GM21825 (cell line): ENCODE data around the gene FOXP1.

Experiments
- ATAC-seq: cut with Tn5 transposase; IDR thresholded peaks from one replicate; pipeline ENCODE4 v1.9.1; 2021; ENCODE audit warnings: mild to moderate bottlenecking, moderate library complexity; ENCODE audit not compliant: unreplicated experiment

Gene FOXP1

DNA sequence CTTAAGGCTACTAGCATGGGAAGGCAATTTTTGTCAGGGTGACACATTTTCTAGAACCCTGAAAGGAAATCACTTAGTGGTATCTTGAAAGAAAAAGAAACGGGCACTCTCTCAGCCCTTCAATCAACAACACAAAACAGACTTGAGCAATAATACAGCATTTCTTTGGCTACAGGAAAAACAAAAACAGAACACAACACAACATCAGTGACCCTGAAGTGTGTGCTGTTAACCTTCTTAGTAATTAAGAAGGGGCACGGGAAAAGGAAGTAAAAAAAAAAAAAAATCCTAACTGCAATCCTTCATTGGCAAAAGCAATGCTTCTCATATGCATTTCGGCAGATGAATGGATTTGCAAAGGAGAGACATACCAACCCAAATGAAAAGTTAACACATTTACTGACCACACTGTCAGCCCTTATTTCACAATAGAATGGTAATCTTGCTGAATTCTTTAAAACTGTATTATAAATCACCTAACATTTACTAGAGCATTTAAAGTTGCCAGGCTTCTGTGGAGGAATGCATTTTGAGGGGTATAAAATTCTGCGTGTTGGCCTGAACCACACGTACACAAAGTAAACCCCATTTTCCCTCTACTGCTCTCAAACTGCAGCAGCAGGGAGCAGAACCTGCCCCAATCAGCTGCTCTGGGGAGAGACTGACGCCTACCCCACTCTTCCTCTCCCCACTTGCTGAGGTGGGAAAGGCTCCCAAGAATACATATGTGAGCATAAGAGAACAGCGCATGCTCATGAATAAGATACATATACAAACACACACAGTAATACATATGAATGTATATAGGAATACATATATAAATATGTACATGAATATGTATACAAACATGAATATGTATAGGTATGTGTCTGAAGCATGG is 198.5 kb downstream of the FOXP1 start:
- no peak for ATAC-seq

DNA sequence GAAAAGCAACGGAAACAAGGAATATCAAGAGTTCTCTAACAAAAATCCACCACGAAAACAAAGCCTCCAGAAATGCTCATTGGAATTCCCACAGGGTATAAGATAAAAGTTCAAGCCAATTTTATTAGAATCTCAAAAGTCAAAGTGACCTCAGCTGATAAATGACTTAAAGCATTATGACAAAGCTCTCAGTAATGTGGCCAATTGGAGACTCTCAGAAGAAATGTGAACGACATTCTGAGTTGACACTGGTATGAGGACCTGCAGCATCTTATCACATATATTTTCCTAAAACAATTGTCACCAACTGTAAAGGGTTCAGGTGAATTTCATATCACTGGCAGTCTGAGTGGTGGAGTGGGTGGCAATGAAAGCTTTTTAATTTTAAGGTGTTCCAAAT is 199.1 kb downstream of the FOXP1 start:
- ATAC-seq: no peak

DNA sequence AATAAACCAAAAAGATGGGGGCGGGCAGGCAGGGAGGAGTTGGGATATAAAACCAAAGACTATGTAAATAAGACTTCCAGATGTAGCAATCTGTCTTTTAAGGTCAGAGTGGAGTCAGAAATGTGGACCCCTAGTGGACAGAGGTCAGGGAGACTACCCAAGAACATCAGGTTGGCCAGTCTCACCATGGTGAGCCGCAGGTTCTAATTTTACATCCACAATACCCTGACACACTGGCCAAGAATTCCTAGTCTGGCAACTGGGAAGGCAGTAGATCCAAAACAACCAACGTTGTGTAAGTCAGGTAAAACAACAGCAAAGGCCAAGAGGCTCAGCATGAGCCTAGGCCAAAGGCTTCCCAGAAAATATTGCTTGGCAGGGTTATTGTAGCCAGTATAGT is 203.4 kb downstream of the FOXP1 start:
- no peak for ATAC-seq

DNA sequence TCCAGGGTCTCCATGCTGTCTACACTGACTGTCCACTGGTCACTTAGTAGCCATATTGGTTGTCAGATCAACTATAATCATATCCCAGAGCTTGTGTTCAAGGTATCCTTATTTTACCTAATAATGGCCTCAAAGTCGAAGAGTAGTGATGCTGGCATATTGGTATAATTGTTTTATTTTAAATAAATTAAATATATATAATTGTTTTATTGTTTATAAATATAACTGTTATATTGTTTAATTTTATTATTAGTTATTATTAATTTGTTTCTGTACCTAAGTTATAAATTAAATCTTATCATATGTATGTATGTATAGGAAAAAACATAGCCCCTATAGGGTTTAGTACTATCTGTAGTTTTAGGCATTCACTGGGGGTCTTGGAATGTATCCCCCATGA is 205.0 kb downstream of the FOXP1 start:
- no peak for ATAC-seq

- ATAC-seq: no peak
Observed at GRCh38 chr3:71376911-71377310, 206.6 kb downstream of the FOXP1 start.

DNA sequence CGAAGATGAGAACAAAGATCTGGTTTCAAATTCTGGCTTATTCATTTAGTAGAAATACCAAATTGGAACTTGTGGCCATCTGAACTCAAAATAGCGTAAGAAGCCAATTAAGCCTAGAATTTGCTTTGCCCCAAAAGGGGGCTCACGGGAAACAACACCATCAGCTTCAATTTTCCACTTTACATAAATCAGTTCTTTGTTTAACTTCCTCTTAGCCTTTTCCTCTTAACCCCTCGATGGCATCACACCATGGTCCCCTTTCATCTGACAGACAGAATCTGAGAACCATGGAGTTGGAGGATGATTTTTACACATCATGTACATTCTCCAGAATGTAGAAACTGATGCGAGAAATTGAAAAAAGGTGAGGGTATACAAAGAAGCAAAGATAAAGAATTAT is 207.0 kb downstream of the FOXP1 start:
- ATAC-seq: no peak

GRCh38 chr3:71374582-71374981 is 208.9 kb downstream of the FOXP1 start:
- ATAC-seq: no peak

DNA sequence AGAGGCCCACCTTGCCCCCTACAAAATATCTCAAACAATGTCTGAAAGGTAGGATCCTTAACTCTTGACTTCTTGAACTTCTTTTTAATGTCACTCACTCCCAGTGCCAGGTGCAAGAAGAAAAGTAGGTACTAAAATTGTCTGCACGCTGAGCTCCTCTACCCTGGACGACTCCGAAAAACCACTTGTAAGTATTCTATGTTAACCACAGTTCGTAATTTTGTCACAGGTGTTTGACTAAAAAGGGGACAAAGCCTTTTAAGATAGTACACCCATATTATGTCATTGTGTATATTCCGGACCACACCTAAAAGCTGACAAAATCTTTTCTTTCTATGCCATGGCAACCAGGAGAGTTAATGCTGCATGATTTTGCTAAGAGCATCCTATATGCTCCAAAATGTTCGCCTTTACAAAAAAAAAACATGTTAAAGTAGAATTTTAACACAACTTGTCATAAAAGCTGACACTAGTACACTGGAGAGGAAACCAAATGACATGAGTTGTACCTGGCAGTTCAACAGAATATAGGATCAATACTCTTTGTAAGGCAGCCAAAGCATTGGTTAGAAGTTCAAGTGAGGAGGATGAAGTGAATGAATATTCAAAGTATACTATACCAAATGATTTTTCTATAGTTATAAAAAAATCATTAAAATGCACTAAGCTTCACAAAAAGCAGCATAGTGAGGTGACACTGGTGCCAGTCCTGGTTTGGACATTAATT is 210.5 kb downstream of the FOXP1 start:
- ATAC-seq: no peak

- ATAC-seq: no peak
Observed at GRCh38 chr3:71372241-71372768, 211.2 kb downstream of the FOXP1 start.

DNA sequence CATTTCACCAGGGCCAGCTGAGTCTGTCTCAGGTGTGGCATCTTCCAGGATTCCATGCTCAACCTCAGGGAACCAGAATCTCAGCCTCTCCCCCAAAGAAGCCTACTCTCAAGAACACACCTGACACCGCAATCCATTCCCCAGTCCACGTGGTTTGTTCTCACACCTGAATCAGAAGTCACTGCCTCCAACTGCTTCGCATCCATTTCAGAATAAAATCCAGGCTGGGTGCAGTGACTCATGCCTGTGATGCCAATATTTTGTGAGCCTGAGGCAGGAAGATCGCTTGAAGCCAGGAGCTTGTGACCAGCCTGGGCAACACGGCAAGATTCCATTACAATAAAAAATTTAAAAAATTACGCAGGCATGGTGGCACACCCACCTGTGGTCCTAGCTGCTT is 212.2 kb downstream of the FOXP1 start:
- ATAC-seq: no peak

DNA sequence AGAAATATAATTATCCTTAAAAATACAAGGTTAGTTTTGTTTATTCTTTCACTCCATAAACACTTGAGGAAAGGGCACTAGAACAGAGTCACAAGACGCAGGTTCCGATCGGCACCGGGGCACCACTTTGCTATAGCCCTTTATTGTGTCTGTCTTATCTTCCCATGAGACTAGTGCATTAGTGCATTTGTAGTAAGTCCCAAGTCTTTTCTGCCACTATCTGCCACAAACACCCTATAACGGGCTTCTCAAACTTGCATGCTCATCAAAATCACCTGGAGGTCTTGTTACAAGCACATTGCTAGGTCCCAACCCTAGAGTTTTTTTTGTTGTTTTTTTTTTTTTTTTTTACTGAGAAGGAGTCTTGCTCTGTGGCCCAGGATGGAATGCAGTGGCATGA is 213.1 kb downstream of the FOXP1 start:
- ATAC-seq: no peak

DNA sequence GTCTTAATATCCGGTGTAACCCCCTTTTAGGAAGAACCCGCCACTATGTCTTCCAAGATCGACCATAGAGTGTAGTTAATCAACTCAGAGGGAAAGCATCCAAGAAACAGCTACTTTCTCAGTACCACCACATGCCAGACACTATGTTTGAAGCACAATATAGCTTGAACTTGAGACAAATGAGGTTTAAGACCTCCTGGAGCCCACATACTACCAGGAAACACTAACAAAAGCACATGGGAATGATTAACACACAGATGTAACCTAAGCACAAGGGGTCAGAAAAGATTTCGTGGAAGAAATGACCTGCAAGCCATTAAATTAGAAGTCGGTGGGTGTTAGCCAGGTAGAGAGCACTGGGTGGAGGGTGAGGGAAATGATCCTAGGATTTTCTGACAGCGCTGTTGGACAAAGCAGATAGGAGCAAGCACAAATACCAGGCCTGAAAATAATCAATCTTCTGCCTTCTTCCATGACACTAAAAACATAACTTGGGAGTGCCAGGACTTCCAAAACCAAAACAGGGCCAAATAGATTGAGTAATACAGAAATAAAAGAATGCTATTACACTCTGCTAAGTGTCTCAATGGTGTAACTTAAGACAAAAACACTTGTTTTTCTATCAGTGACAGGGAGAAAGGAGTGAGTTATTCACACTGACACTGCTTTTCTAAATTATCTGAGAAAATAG is 213.7 kb downstream of the FOXP1 start:
- ATAC-seq: no peak

DNA sequence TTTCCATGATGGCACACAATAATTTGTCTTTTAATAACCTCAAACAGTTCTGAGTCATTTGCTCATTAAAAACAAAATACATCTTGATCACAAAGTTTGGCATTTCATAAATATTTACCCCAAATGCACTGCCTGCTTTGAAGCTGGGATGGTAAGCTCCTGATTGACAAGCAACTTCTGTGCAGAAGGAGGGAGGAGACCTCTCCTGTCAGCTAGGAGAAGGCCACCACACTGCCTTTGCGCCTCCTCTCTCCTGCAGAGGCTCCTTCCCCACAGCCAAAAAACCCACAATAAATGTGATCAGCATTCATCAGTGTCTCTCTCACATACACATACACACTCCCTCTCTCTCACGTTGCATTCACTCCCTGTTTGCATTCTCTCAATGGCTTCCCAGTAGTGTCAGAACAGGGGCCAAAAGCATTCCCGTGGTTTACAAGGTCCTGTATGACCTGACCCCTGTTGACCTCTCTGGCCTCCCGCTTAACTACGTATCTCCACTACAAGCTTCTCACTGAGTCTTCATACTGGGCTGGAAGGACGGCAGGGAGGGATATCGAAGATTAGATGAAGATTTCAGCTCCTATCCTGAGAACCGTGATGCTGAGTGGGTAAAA is 216.4 kb downstream of the FOXP1 start:
- no peak for ATAC-seq

DNA sequence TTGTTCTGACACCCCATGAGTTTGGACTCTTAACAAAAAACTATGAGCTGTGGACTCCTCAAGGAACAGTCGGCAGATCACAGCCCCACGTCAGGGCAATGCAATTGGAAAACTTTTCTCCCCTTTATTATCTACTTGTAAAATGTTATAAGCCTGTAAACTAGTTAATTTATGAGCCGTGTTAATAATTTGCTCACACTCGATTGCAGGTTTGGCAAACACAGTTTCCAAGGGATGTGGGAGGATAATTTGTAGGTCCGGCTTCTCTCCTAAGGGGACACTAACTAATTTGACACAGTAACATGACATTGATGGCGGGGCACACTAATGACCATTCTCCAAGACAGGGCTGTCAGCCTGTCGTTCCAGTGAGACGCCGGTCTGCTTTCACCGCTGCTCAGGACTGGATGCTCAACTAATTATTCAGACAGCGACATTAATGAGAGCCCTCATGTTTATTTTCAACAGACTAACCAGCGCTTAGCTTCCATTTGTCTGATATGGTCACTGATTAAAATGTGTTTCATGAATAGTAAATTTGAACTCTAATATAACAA is 222.1 kb downstream of the FOXP1 start:
- no peak for ATAC-seq

- peak; percentile 78 for ATAC-seq
Observed at GRCh38 chr3:71360764-71361163, 222.8 kb downstream of the FOXP1 start.

GRCh38 chr3:71360180-71360579 is 223.3 kb downstream of the FOXP1 start:
- ATAC-seq: peak; percentile 46

DNA sequence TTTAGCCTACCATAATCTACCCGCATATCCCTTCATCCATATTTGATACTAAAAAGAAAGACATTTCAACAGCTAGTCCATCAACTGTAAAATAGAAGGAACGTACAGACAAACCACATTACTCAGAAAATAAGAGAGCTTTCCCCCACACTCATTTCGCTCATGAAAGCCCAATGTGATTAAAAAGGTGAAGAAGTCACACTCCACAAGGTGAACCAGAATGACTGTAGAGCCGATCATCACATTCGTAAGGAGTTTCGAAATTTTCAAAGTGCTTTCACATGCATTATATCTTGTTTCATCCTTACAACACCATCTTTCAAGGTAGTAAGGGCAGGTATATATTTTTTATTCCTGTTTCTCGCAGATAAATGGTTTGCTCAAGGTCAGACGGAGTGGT is 225.3 kb downstream of the FOXP1 start:
- no peak for ATAC-seq

DNA sequence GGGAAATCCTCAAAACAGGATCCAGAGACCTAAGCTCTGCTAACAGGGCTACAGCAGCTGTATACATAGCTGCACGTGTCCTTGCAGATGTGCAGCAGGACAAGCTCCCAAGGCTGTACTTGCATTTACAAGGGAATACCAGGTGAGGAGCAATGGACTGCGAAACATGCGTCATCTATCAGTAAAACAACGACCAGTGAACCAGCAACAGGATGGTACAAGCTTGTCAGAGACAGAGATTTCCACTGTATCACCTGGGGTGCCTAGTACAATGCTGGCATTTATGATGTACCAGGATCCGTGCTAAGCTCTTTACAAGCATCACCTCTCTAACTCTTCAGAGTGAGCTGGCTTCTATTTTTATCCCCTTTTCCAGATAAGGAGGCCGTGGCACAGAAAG is 227.3 kb downstream of the FOXP1 start:
- ATAC-seq: no peak

DNA sequence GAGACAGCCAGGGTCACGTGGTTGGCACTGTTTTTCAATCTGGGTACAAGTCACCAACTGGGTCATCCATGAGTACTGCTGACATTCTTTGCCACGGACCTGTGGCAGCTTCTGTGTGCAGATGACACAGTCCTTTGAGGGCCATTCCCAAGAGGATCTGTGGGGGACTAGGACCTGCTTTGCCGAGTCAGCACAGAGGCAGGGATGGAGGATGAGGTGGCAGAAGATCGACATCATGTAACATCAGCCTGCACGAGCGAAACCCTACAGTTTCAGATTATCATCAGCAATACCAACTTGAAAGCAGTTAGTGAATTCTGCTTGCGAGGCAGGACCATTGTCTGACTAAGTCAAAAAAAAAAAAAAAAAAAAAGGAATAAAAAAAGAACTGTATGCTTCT is 227.7 kb downstream of the FOXP1 start:
- ATAC-seq: no peak

DNA sequence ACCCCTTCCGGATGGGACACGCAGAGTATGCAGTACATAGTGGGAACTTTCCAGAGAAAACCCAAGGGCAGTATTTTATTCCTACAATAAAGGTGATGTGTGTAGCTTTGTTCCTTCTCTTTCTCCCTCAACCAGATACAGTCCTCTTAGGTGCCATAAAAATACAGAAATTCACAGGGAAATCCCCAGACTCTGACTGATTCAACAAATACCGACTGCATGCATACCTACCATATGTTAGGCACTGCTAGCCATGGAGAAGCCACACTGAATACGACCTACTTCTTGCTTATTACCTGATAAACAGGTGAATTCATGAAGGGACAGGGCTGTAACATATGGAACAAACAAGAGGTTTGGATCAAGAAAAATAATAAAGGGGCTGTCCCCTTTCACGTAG is 228.5 kb downstream of the FOXP1 start:
- no peak for ATAC-seq
